Activated naive CD8-positive, alpha-beta T cell treated with anti-CD3 and anti-CD28 coated beads, Interleukin-2, amount 50 U/mL, for 24 hours (primary cell): ENCODE data around the gene ITGA8.

Source experiments
- ATAC-seq: fragments of 150-1000 bp; cut with Tn5 transposase; one replicate; pipeline ENCODE4 v1.10.0; 2021
- DNase-seq: peaks from one replicate; pipeline ENCODE4 v3.0.0; 2021
- H3K27ac Mint-ChIP-seq: one replicate; pipeline ENCODE4 v1.8.0; 2021; ENCODE audit warnings: mild to moderate bottlenecking, mixed read lengths
- H3K27me3 Mint-ChIP-seq: one replicate; pipeline ENCODE4 v1.8.0; 2021; ENCODE audit warnings: mixed read lengths
- H3K36me3 Mint-ChIP-seq: one replicate; pipeline ENCODE4 v1.8.0; 2021; ENCODE audit warnings: low read depth, mixed read lengths
- H3K4me1 Mint-ChIP-seq: one replicate; pipeline ENCODE4 v1.8.0; 2021; ENCODE audit warnings: mixed read lengths
- H3K4me3 Mint-ChIP-seq: one replicate; pipeline ENCODE4 v1.8.0; 2021; ENCODE audit warnings: mild to moderate bottlenecking, moderate library complexity, mixed read lengths
- H3K9me3 Mint-ChIP-seq: one replicate; pipeline ENCODE4 v1.8.0; 2021; ENCODE audit warnings: mixed read lengths

Gene ITGA8

DNA sequence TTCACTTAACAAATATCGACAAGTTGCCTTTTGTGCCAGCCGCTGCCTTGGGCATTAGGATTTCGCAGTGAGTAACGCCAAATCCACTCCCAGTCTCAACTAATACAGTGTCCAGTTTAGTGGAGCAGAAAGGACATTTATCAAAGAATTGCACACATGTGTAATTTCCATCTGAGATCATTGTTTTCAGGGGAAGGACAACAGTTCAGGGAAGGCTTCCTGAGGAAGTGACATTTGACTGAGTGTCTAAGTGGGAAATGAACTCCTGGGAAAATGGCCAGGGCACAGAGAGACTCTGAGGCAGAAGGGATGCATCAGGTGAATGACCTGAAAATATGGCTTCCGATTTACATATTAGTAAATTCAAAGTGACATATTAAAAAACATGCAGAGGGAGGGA, 89.4 kb downstream of the ITGA8 start:
- no peak for ATAC-seq
- Mint-ChIP-seq H3K4me1 (no peaks in the 10 kb centered on the region), H3K27me3 (no peaks in the 10 kb centered on the region), H3K27ac (no peak overlapping the region), H3K36me3 (no peaks in the 10 kb centered on the region), H3K9me3 (peaks cover 4% of the 10 kb centered on the region), H3K4me3 (no peak overlapping the region)
- no peak for DNase-seq

DNA sequence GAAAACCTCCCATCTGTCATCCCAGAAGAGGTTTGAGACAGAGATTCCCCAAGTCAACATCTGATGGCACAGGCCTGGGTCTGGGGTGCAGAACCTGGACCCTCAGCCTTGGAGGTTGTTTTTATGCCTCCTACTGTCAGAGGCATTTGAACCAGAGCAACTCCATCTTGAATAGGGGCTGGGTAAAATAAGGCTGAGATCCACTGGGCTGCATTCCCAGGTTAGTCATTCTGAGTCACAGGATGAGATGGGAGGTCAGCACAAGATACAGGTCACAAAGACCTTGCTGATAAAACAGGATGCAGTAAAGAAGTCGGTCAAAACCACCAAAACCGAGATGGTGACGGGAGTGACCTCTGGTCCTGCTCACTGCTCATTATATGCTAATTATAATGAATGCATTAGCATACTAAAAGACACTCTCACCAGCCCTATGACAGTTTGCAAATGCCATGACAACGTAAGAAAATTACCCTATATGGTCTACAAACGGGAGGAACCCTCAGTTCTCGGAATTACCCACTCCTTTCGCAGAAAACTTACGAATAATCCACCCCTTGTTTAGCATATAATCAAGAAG, 92.0 kb downstream of the ITGA8 start:
- no peak overlapping the region for H3K4me3 Mint-ChIP-seq
- ATAC-seq (no peak), DNase-seq (no peak)
- H3K27ac Mint-ChIP-seq, result no peak overlapping the region
- H3K27me3 Mint-ChIP-seq, result no peaks in the 10 kb centered on the region
- no peaks in the 10 kb centered on the region for H3K4me1 Mint-ChIP-seq
- peaks cover 4% of the 10 kb centered on the region for H3K9me3 Mint-ChIP-seq
- H3K36me3 Mint-ChIP-seq, result no peaks in the 10 kb centered on the region

DNA sequence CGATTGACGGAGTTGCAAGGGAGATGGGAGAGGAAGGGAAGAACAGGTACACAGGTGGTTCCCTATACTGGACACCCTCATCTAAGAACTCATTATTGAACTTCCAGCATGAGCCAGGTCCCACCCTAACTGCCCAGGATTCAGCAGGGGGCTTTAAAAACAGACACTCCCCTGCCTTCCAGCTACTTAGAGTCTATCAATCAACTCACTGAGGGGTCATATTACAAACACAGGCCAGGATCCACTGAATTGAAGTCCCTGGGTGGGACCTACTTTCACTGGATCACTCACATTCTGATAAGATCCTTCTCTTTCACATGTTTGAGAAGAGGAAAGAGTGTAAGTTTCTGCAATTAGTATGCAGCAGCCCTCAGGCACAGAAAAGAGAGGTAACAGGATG, 92.8 kb downstream of the ITGA8 start:
- Mint-ChIP-seq H3K36me3 (no peaks in the 10 kb centered on the region), H3K4me3 (no peak overlapping the region), H3K27me3 (no peaks in the 10 kb centered on the region), H3K9me3 (peaks cover 4% of the 10 kb centered on the region), H3K4me1 (no peaks in the 10 kb centered on the region), H3K27ac (no peak overlapping the region)
- ATAC-seq, result no peak
- DNase-seq, result no peak

DNA sequence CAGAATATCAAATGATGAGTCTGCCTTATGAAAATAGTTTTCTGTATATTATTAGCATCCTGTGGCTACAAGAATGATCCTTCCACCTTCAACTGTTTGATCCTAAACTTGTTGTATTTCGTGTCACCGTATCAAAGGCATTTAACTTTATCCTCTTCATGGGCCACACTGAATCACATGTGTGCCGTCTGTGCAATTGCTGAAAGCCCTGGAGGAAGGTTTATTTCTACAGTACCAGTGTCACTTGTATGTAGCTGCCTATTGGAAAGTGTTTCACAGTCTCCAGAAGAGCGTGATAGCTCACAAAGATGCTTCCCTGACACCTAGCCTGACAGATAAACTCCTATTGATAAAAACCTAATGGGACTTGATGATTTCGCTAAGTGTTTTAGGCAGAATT, 94.5 kb downstream of the ITGA8 start:
- ATAC-seq (no peak), DNase-seq (no peak)
- Mint-ChIP-seq H3K27me3 (peaks cover 4% of the 10 kb centered on the region), H3K4me1 (no peaks in the 10 kb centered on the region), H3K4me3 (no peak overlapping the region), H3K9me3 (peaks cover 4% of the 10 kb centered on the region), H3K27ac (no peak overlapping the region), H3K36me3 (no peaks in the 10 kb centered on the region)

DNA sequence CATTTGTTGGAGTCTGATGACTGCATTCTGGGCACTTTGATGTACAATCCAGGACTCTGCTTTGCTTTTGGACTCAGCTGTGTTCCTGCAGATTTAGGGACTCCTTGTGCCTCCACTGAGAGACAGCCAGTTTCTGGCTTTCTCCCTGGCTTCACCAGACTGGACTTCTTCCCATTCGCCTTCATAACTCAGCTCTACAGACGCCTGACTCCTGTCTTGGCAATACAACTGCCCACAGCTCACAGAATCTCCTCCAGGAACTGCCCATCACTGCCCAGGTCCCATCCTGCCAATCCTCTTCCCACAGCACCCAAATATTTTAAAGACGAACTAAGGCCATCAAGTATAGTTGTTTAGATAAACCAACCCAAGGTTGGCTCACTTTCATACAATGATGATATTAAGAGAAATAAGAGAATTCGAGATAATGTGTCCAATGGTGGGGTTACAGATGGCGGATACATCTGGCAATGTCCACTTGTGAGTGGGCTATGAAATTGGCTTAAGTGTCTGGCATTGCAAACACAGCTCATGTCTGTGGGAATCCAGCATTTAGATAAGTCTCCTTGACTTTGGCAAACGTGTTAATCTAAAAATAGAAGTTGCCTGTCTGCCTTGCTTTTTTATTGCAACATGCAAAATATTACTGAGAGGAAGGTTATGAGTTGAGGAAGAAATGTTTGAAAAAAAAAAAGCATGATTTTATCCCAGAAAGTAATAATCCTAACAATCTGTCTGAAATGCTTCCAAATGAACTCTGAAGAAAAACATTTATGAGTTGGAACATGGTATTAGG, 95.1 kb downstream of the ITGA8 start:
- Mint-ChIP-seq H3K4me3 (no peak overlapping the region), H3K27ac (no peak overlapping the region), H3K36me3 (no peaks in the 10 kb centered on the region), H3K4me1 (no peaks in the 10 kb centered on the region), H3K27me3 (peaks cover 4% of the 10 kb centered on the region), H3K9me3 (peaks cover 4% of the 10 kb centered on the region)
- DNase-seq, result no peak
- no peak for ATAC-seq

DNA sequence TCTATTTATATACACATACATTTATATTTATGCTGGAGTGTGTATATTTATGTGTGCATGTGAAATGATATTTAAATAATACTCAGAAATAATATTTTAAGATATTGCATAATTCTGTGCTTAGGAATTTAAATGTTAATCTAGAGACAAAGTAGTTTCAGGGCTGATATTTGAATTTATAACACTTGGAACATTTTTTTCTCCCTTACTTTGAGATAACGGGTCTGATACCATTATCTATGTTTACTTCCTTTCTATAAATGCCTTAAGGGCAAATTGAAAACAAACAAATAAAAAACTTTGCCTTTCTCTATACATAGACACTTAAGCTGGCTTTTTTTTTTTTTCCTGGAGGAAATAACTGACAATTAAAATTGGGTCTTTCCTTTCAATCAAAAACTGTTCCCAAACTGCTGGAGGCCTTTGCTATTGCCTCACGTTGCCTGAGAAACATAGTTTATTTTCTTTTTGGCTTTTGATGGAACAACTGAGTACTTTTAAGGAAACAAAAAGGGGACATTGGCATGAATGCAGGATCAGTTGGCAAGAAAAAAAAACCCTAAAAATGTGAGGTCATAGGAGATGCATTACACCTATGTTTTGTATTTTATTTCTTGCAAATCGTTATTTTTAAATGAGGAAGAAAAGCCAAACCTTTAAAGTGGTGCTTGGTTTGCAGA, 98.7 kb downstream of the ITGA8 start:
- no peaks in the 10 kb centered on the region for H3K9me3 Mint-ChIP-seq
- no peaks in the 10 kb centered on the region for H3K36me3 Mint-ChIP-seq
- DNase-seq (no peak), ATAC-seq (no peak)
- H3K27ac Mint-ChIP-seq, result no peak overlapping the region
- H3K4me3 Mint-ChIP-seq, result no peak overlapping the region
- H3K4me1 Mint-ChIP-seq, result no peaks in the 10 kb centered on the region
- H3K27me3 Mint-ChIP-seq, result peaks cover 6% of the 10 kb centered on the region

DNA sequence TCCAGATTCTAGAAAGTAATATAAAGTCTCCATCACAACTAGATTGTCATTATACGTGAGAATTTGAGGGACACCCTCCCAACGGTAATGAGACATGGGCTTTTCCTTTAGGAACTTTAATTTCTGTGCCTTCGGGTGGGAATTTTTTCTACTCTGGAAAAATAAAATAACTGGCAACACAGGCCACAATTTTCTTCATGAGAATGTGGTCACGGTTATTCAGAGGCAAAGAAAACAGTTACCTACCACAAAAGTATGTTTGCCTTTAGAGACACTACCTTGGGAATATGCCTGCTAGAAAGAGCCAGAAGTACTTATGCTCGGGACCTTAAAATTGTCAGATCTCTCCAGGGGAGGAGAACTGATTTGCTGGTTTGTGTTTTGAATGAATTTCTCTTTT, 99.4 kb downstream of the ITGA8 start:
- H3K9me3 Mint-ChIP-seq, result no peaks in the 10 kb centered on the region
- H3K36me3 Mint-ChIP-seq, result no peaks in the 10 kb centered on the region
- no peak for ATAC-seq
- no peaks in the 10 kb centered on the region for H3K4me1 Mint-ChIP-seq
- H3K4me3 Mint-ChIP-seq, result no peak overlapping the region
- no peak for DNase-seq
- peaks cover 6% of the 10 kb centered on the region for H3K27me3 Mint-ChIP-seq
- H3K27ac Mint-ChIP-seq, result no peak overlapping the region

DNA sequence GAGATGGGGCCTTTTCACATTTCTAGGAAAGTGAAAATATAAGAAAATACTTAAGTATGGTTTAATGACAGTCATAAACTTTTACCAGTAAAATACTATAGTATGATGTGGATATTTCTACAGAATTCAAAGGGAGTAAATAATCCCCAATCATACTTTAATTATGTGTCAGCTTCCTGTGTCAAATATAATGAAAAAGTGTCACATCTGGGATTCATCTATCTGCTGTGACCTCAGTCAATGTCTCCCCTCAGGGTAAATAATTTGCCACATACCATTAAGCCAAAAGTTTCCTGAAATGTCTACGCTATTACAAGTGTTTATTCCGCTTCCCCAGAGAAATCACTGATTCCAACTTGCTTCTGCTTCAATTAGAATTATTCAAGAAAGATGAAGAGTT, 110.5 kb downstream of the ITGA8 start:
- DNase-seq (no peak), ATAC-seq (no peak)
- H3K36me3 Mint-ChIP-seq, result no peaks in the 10 kb centered on the region
- H3K9me3 Mint-ChIP-seq, result no peaks in the 10 kb centered on the region
- H3K27me3 Mint-ChIP-seq, result peaks cover 6% of the 10 kb centered on the region
- no peaks in the 10 kb centered on the region for H3K4me1 Mint-ChIP-seq
- no peak overlapping the region for H3K4me3 Mint-ChIP-seq
- H3K27ac Mint-ChIP-seq, result no peak overlapping the region

DNA sequence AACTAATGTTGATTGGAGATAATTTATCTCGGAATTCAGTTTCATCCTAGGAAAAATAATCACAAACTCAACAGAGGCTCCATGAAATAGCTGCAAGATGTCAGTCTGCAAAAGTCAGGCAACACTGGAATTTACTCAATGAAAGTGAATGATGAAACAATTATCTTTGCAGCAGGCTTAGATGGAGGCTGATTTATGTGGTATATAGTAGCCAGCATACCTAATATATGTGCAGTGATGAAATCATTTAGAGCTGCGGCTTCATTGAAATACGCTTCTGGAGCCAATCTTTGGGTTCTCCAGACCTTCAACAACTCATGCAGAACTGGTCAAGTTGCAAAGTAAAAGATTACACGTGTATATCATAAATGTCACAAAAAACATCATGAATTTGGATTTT, 113.3 kb downstream of the ITGA8 start:
- peaks cover 9% of the 10 kb centered on the region for H3K27me3 Mint-ChIP-seq
- H3K27ac Mint-ChIP-seq, result no peak overlapping the region
- no peak for DNase-seq
- no peak overlapping the region for H3K4me3 Mint-ChIP-seq
- no peaks in the 10 kb centered on the region for H3K36me3 Mint-ChIP-seq
- no peaks in the 10 kb centered on the region for H3K4me1 Mint-ChIP-seq
- ATAC-seq, result no peak
- H3K9me3 Mint-ChIP-seq, result no peaks in the 10 kb centered on the region

DNA sequence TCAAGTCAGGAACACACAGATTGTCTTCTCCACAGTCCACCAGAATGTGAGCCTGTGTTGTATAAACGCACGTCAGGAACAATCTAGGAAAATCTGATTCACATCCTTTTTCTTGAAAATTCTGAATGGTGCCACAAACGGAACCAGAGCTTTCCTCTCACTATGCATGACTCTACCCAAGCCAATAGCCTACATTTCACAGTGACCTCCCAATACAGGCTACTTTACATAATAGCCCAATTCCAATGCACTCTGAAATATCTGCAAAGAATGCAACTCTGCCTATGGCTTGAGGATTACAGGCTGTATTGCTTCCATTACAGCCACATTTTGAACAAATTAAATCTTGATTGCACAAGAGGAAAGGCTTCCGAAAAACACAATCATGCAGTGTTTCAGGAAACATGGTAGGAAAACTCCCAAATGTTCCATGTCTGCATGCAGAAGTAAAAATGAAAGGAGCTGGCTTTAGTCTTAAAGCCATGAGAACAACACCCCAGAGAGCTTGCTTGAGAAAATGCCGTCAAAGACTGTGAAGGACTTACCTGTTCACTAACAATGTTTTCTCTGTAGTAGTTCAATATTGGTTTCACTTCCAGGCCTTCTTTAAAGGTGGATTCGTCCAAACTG, 113.9 kb downstream of the ITGA8 start:
- no peaks in the 10 kb centered on the region for H3K9me3 Mint-ChIP-seq
- DNase-seq (no peak), ATAC-seq (no peak)
- no peaks in the 10 kb centered on the region for H3K4me1 Mint-ChIP-seq
- H3K27ac Mint-ChIP-seq, result no peak overlapping the region
- H3K27me3 Mint-ChIP-seq, result peaks cover 12% of the 10 kb centered on the region
- H3K36me3 Mint-ChIP-seq, result no peaks in the 10 kb centered on the region
- no peak overlapping the region for H3K4me3 Mint-ChIP-seq

DNA sequence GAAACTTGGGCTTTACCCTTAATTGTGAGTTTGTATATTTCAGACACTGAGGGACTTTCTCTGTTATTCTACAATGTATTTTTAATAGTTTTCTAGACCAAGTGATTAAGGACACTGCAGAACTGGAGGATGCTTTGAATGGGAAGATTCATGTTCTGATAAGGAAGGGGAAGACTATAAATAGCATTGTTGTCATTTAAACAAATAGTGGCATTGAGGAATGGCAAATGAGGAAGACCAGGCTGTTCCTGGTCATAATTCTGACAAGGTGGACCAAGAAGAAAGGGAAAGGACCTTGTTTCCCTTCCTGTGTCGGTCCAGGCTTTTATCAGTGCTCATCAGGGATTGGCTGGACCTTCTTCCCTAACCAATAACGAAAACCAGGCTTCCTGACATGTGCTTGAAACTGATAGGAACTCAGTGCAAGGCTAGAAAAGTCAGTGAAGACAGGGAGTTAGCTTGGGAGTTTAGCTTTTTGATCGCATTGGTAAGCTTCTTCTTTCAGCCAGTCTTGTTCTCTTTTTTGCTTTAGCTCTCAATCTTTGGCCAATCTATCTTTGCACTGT, 116.2 kb downstream of the ITGA8 start:
- H3K27ac Mint-ChIP-seq, result no peak overlapping the region
- H3K4me1 Mint-ChIP-seq, result no peaks in the 10 kb centered on the region
- ATAC-seq (no peak), DNase-seq (no peak)
- no peaks in the 10 kb centered on the region for H3K36me3 Mint-ChIP-seq
- H3K27me3 Mint-ChIP-seq, result peaks cover 14% of the 10 kb centered on the region
- H3K4me3 Mint-ChIP-seq, result no peak overlapping the region
- H3K9me3 Mint-ChIP-seq, result no peaks in the 10 kb centered on the region

DNA sequence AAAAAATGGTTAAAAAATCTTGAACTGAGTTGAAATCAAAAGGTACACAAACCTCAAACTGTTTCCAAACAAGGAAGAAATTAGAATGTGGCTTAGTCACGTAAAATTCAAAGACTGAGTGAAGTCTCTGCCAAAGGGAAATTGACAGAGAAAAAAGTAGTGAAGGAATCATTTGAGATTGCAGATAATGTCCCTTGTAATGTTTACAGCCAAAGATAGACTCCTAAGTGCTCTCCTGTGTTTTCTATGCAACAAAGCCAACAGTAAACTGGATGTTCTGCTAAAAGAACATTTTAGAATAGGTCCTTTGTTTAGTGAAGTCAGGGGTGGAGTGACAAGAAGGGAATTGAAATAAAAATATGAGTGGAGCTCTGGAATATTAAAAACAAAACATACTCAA, 117.9 kb downstream of the ITGA8 start:
- no peak for DNase-seq
- H3K27me3 Mint-ChIP-seq, result peaks cover 12% of the 10 kb centered on the region
- H3K27ac Mint-ChIP-seq, result no peak overlapping the region
- H3K36me3 Mint-ChIP-seq, result no peaks in the 10 kb centered on the region
- no peak for ATAC-seq
- no peaks in the 10 kb centered on the region for H3K9me3 Mint-ChIP-seq
- H3K4me3 Mint-ChIP-seq, result no peak overlapping the region
- H3K4me1 Mint-ChIP-seq, result no peaks in the 10 kb centered on the region

DNA sequence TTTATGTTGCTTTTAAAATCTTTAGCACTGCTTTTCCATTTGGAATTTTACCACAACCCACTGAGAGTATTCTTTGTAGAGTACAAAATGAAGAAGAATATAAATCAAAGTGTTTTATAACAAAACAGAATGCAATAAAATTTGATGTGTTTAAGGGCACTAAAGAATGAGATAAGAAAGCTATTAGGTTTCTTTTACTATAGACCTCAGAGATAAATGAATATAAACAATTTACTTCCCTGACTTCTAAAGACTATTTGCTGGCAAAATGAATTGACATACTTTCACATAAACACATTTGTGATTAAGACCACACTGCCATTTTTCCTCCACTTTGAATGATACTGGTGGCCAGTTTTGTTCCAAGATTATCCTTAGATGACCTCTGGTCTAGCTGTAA, 124.5 kb downstream of the ITGA8 start:
- Mint-ChIP-seq H3K27me3 (peaks cover 14% of the 10 kb centered on the region), H3K36me3 (no peaks in the 10 kb centered on the region), H3K27ac (no peak overlapping the region), H3K9me3 (no peaks in the 10 kb centered on the region), H3K4me3 (no peak overlapping the region), H3K4me1 (no peaks in the 10 kb centered on the region)
- DNase-seq (no peak), ATAC-seq (no peak)

DNA sequence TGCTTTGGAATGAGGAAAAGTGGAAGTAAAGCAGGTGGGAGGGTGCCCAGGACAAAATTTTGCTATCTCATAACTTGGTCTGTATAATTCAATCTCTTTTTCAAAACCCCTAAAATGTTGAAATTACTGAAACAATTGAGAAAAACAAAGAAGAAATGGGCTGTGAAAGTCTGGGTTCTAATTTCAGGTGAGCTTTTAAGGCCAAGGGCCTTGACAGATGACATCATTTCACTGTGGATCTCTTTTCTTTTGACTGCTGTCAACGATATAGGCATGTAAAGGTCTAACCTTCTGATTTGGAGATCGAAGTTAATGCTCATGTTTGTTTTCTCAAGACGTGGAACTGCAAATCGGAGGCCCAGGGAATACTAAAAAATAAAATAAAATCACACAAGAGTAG, 127.8 kb downstream of the ITGA8 start:
- Mint-ChIP-seq H3K27ac (no peak overlapping the region), H3K36me3 (no peaks in the 10 kb centered on the region), H3K9me3 (no peaks in the 10 kb centered on the region), H3K27me3 (peaks cover 8% of the 10 kb centered on the region), H3K4me3 (no peak overlapping the region), H3K4me1 (no peaks in the 10 kb centered on the region)
- ATAC-seq, result no peak
- DNase-seq, result no peak

DNA sequence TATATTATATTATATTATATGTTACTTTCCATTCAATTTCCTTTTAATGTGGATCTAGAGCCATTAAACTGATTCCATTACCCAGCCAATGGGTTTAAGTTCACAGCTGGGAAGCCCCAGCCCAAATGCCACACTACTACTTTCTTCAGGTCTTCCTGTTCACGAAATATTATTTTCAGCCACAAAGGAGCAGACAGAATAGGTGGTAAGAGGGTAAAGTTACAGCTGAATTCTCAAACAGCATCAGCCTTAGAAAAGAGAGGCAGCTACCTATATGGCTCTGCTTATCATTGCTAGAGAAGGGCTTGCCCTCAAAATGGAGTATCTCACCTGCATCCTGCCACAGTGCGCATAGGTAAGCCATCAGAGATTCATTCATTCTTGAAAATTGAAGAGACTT, 128.3 kb downstream of the ITGA8 start:
- Mint-ChIP-seq H3K36me3 (no peaks in the 10 kb centered on the region), H3K27ac (no peak overlapping the region), H3K27me3 (peaks cover 8% of the 10 kb centered on the region), H3K4me3 (no peak overlapping the region), H3K9me3 (no peaks in the 10 kb centered on the region), H3K4me1 (no peaks in the 10 kb centered on the region)
- no peak for DNase-seq
- ATAC-seq, result no peak
